Measurements from ENCODE around the gene SEMA5B. TPM values are rescaled to one million over a fixed set of nuclear protein-coding genes. Genes with fewer than 3 reads are reported as not detected.

The SEMA5B gene, protein sequence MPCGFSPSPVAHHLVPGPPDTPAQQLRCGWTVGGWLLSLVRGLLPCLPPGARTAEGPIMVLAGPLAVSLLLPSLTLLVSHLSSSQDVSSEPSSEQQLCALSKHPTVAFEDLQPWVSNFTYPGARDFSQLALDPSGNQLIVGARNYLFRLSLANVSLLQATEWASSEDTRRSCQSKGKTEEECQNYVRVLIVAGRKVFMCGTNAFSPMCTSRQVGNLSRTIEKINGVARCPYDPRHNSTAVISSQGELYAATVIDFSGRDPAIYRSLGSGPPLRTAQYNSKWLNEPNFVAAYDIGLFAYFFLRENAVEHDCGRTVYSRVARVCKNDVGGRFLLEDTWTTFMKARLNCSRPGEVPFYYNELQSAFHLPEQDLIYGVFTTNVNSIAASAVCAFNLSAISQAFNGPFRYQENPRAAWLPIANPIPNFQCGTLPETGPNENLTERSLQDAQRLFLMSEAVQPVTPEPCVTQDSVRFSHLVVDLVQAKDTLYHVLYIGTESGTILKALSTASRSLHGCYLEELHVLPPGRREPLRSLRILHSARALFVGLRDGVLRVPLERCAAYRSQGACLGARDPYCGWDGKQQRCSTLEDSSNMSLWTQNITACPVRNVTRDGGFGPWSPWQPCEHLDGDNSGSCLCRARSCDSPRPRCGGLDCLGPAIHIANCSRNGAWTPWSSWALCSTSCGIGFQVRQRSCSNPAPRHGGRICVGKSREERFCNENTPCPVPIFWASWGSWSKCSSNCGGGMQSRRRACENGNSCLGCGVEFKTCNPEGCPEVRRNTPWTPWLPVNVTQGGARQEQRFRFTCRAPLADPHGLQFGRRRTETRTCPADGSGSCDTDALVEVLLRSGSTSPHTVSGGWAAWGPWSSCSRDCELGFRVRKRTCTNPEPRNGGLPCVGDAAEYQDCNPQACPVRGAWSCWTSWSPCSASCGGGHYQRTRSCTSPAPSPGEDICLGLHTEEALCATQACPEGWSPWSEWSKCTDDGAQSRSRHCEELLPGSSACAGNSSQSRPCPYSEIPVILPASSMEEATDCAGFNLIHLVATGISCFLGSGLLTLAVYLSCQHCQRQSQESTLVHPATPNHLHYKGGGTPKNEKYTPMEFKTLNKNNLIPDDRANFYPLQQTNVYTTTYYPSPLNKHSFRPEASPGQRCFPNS
- polyA plus RNA-seq (2012; ENCODE audit: insufficient read depth, insufficient read length) = not detected

DNA sequence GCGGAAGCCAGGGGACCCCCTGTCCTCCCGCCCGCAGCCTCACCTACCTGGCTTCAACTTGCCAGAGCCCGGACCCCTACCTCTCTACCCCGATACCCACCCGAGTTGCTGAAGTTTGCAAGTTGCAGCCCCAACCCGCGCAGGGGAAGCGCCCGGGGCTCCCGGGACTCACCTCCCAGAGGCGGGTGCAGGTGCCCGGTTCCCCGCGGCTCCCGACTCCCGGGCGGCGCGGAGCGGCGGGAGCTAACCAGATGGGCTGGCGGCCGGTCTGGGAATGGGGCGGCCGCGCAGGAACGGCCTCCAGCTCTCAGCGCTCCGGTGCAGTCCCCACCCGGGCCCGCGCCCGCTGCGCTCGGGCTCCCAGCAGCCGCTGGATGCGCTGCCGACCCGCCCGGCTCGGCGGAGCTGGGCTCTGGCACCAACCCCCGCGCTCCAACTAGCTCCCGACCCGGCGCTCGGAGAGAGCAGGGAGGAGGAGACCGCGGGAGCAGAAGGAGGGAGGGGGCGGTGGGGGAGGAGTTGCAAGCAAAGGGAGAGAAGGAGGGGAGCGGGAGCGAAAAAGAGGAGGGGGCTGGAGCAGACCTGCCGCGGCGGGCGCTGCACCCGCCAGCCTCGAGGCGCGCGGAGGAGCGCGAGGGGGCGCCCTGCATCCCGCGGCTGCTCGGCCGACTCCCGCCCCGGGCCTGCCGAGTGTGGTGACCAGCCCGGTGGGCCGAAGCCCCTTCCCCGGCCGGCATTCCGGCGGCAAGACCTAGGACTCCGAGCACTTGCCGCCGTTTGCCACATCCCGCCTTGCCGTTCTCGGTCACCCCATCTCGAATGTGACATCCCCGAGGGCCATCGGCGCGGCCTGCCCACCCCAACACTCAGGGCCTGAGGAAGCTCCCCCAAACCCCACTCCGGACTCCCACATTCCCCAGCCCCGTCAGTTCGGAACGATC lies at the start of gene SEMA5B:
TSS of gene SEMA5B (minus strand) at position 472 of the 941 bp plus-strand sequence. CDS start 66,500 bp downstream, outside the sequence.
- DNase-seq (ENCODE audit: low read depth, low spot score) = no peak
- peak within 1 kb of the TSS; percentile 42 for H3K4me3 ChIP-seq (ENCODE audit: low read length)

DNA sequence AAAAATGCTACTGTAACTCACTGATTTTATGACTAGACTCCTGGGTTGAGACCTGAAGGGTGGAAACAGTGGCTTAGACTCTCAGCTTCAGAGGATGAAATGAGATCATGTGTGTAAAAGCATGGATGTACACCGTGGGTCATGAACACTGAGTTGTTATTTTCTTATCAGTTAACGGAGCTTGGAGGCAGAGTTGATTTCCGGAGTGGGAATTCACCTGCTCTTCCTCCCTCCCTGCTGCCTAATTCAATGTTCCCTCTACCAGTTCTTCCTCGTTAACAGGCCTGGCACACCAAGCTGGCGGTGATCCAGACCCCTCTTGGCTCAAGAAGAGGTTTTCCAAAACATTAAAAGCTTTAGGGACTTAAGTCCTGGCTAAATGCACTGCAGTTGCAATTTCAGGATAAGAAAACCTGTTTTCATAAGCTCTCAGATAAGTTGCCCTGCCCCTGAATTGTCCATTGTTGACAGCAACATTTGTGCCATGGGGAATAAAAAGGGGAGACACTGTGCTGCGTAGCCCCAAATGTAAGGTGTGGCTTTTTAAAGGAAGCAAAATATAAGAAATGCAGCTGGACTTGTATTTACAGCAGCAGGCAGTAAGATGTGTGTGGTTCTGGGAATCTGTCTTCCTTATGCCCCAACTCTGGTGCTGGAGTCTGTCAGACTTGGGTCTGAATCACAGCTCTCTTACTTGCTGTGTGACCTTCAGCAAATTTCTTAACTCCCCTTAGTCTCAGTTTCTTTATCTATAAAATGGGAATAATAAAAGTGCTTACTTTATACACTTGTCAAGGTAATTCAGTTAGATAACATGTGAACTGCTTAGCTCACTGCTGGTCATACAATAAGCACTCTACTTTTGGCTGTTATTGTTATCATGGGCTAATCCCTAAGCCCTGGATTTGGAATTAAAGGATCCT lies 49.2 kb upstream of the SEMA5B start:
- DNase-seq (ENCODE audit: low read depth, low spot score) = no peak
- no peak overlapping the region for H3K4me3 ChIP-seq (ENCODE audit: low read length)

DNA sequence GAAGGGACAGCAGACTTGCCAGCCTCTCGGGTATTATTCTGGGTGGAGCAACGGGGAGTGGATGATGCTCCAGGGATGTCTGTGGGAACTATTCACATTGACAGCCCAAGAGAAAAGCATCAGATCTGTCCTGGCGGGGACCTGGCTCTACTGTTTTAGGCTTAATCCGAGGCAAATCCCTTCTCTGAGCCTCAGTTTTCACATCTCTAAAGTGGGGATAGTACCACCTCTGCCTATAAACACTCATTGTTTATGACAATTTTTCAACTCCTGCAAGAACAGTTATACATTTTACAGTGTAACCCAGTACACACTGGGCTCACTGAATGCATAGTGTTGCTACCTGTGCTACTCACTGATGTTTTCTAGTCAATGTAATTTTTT lies 48.5 kb upstream of the SEMA5B start:
- DNase-seq (ENCODE audit: low read depth, low spot score) = no peak
- H3K4me3 ChIP-seq (ENCODE audit: low read length) = no peak overlapping the region

DNA sequence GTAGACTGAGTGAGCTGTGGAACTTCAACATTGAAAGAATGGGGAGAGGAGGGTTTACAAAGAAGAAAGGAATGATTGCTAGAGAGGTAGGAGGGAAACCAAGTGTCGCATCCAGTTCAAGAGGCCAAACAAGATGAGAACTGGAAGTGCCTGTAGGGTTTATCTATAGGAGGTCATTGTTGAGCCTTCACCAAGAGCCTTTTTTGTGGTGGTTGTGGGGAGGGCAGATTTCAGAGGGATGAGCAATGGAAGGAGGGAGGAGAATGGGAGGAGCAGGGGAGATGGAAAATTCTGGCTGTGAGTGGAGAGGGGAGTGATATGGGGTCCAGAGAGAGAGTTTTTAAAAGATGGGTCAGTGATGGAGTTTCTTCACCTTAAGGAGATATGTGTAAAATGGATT lies 47.8 kb upstream of the SEMA5B start:
- no peak for DNase-seq (ENCODE audit: low read depth, low spot score)
- no peak overlapping the region for H3K4me3 ChIP-seq (ENCODE audit: low read length)

DNA sequence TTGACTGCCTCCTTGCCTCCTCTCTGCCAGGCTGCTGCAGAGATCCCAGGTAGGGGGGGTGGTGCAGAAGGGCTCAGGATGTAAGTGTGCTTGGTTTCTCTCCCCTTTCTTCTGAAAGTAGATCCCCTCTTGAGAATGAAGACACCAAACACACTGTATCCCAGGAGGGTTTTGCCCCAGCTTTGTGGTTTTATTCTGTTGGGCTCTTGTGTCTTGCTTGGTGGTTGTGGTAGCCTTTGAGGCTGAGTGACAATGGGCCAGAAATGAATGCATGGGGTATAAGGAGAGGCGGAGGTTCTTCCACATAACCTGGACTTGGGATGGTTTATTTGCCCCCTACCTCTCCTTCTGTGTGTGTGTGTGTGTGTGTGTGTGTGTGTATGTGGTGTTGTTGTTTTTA lies 45.0 kb upstream of the SEMA5B start:
- H3K4me3 ChIP-seq (ENCODE audit: low read length) = no peak overlapping the region
- DNase-seq (ENCODE audit: low read depth, low spot score) = no peak

DNA sequence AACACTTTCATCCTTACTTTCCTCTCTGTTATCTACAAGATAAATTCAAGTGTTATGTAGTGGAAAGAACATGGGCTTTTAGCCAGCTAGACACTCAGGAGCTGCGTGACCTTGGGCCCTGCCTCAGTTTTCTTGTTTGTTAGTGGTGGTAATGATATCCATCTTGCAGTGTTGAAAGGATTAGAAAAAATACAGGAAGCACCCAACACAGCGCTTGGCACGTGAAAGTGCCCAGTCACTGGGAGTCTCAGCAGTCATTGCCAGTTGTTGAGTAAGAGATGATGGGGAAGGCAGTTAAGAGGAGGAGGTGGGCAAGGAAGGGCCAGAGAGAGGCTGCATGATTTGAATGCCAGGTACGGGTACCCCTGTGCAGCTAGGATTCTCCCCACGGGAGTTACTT lies 44.6 kb upstream of the SEMA5B start:
- DNase-seq (ENCODE audit: low read depth, low spot score) = no peak
- H3K4me3 ChIP-seq (ENCODE audit: low read length) = no peak overlapping the region

DNA sequence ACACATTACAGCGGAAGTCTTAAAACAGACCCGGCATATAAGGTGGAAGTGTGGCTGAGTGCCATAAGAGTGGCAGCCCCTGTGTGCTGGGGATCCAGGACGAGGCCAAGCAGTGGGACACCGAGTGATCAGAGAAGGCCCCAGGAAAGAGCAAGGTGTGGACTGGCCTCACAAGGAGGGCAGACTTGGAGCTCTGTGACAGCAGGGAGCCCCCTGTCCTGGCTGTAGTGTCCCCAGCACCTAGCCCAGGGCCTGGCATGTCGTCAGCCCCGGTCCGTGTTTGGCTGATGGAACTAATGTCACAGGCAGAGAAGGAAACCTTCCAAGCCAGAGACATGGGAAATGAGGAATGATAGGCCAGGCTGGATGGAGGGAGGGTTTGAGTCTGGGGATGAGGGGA lies 44.0 kb upstream of the SEMA5B start:
- no peak for DNase-seq (ENCODE audit: low read depth, low spot score)

DNA sequence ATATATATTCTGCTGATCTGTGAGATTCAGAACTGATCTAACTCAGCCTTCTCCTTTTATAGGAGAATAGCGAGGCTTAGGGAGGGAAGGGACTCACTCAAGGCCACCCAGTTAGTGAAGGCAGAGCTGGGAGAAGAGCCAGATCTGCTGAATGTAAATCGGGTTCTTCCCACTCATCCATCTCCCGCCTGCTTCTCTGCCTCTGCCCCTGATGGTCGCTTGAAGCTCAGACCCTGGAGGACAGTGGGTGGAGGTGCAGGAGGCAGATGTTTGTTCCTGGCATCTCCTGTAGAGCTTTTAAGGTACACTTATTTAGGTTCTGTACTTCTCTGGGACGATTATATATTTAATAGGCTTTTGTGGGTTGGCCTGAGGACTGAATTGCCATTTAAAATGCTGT lies 43.6 kb upstream of the SEMA5B start:
- DNase-seq (ENCODE audit: low read depth, low spot score) = no peak
- H3K4me3 ChIP-seq (ENCODE audit: low read length) = no peak overlapping the region

More for the DNA sequence above, 44.0 kb upstream of the SEMA5B start:
- no peak overlapping the region for H3K4me3 ChIP-seq (ENCODE audit: low read length)

DNA sequence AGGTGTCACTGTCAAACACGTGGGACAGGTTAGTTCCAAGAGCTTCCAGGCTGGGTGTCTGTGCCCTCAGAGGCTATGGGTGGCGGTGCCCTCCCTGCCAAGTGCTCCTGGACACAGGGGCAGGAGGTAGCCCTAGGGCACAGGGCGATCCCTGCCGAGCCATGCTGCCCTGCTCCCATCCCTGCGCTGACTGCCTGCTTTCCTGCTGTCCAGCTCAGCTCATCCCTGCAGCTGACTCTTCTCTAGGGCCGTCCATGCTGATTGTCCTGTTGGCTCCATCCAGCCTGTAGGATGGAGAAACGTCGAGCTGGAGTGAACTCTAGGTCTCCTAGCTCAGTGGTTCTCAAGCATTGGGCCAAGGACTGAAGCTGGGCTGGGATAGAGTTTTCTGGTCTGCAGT lies 42.9 kb upstream of the SEMA5B start:
- no peak for DNase-seq (ENCODE audit: low read depth, low spot score)
- no peak overlapping the region for H3K4me3 ChIP-seq (ENCODE audit: low read length)

DNA sequence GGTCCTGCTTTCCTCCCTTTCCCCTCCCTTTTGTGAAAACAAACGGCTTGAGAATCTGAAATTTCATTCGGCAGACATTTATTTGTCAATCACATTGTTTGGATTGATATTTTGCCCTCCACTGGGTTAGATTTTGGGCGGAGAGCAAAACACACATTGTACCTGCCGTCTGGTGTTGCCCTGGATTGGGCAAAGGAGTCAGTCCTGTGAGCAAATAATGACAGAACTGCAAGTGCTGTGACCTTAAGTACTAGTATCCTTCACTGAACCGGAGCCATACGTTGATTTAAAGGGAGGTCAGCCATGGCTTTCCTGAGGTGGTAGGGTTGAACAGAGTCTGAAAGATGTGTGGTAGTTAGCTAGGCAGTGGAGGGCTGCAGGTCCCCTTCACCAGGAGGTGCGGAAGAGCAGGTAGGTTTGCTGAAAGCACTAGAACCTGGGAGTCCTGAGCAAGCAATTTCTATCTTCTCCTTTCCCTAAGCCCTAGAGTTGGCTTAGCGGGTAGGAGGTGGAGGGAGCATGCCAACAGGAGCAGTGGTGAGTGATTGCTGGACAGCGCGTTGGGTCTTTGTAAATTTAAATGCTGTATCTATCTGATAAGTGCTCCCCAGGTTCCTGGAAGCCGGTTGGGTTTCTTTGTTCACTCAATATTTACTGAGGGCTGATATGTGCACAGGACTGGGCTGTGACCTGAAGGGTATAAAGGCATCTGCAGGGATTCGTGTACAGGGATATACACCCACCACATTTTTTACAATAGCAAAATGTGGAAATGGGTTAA lies 41.2 kb upstream of the SEMA5B start:
- H3K4me3 ChIP-seq (ENCODE audit: low read length) = no peak overlapping the region
- no peak for DNase-seq (ENCODE audit: low read depth, low spot score)

DNA sequence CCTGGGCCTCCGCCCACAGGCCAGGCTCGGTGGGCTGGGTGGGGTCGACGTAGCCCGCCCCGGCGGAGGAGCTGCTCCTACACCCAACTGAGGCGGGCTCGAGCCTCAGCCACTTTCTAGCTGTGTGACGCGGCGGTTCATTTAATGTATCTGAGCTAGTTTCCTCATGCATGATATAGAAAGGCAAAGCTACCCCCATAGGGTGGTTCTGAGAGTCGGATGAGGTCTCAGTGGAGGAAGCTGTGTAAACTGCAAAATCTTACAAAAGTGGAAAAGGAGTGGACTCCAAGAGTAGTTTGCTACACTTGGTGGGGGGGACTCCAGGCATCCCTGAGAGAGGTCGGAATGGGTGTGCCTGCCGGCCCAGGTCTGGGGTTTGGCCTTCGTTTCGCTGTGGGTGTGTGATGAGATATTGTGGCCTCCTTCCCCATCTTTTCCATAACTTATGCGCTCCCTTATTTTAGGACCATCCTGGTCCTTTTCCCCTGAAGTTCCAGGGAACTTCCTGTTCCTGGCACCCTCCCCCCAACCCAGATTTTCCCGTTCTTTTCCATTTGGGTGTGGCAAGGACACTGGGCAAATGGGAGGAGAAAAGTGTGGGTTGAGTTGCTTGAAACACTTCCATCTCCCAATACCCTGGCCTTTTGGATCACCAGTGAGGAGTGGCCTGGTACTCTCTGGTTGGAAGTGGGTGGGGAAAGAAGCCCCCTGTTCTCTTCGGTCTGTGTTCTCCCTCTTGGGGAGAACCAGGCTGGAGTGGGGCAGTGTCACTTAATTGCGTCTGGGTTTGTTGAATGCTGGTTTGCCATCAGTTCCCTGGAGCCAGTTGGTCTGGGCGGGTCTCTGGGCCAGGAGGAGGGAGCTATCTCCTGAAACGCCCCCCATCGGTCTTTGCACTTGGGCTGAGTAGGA lies 40.4 kb upstream of the SEMA5B start:
- no peak for DNase-seq (ENCODE audit: low read depth, low spot score)
- peak overlapping the region; percentile 80 for H3K4me3 ChIP-seq (ENCODE audit: low read length)

DNA sequence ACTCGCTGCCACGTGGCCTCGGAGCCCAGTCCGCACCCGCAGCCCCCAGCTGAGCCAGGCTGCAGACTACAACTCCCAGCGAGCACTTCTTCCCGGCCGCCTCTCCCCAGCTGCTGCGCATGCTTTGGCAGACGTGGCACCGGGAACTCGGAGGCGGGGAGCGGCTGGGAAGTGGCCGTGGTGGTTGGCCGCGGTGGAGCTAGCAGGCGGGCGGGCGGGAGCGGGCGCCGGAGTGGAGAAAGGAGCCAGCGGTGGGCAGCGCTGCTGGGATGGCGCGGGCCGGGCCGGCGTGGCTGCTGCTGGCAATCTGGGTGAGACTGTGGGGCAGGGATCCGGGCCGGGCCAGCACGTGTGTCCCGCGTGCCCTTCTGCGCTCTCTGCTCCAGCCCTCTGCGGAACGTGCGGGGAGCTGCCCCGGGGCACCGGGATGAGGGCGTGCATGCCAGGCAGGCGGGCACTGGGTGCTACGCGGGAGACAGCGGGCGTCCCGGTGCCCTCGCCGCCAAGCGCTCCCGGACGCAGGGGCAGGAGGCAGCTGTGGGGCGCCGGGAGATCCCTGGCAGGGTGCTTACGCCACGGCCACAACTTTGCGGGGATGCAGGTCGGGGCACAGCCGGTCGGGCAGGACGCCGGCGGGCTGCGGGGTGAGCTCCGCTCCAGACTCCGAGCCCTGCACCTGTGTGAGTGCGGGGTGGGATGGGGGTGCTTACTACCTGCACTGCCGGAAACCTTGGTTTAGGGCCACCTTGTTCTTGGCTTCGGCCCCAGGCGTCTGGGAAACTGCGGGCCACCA lies 39.5 kb upstream of the SEMA5B start, which contains the start of gene PDIA5:
TSS of gene PDIA5 (plus strand) at position 130 of the 793 bp plus-strand sequence. CDS start at position 270, 140 bp downstream.
- DNase-seq (ENCODE audit: low read depth, low spot score) = peak; percentile 77
- peak within 1 kb of the TSS; percentile 80 for H3K4me3 ChIP-seq (ENCODE audit: low read length)

DNA sequence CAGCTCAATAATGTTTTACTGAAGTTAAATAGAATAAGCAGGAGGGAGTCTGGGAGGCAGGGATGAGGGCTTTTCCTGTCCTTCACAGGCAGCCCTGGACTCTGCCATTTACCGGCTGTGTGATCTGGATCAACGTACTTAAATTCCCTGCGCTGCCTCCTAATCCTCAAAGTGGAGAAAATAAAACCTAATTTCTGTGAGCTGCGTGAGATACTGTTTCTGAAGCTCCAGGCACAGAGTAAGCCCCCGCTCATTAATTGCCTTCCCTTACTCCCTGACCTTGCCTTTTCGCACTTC lies 39.0 kb upstream of the SEMA5B start:
- no peak for DNase-seq (ENCODE audit: low read depth, low spot score)
- H3K4me3 ChIP-seq (ENCODE audit: low read length) = peak overlapping the region; percentile 80

DNA sequence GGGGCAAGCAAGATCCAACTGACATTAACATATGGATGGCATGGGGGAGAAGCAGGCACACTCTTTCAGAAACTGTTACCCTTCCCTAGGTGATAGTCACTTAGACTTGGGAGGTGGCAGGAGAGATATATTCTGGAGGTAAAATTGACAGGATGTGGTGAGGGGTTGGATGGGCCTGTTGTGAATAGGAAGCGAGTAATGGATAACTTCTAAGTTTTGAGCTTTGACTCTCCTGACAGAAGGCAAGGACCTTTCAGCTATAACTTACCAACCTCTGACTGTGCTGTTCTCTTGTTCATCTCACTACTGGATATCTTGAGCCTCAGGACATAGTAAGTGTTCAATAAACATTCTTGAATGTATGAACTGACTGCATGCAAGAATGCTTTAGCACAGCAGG lies 37.4 kb upstream of the SEMA5B start:
- DNase-seq (ENCODE audit: low read depth, low spot score) = peak; percentile 74

DNA sequence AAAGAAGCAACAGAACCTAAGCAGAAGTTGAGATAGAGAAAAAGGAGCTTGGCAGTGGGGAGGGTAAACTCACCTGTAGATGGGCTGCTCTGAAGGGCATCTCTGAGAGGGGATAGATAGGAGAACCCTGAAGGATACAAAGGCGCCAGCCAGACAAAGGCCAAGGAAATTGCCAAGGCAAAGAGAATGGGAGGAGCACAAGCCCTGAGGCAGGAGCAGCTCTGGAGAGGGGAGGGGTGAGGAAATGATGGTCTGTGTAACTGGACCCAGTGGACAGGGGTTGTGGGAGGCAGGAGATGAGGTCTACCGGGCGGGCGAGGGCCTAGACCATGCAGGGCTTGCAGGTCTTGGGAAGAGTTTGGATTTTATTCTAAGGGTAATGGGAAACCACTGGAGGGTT lies 36.9 kb upstream of the SEMA5B start:
- DNase-seq (ENCODE audit: low read depth, low spot score) = no peak
- H3K4me3 ChIP-seq (ENCODE audit: low read length) = no peak overlapping the region

More for the DNA sequence above, 37.4 kb upstream of the SEMA5B start:
- no peak overlapping the region for H3K4me3 ChIP-seq (ENCODE audit: low read length)

All from Jurkat, Clone E6-1 (cell line).